Measurements from ENCODE around the gene OPTC. TPM values are rescaled to one million over a fixed set of nuclear protein-coding genes. Genes with fewer than 3 reads are reported as not detected.

OPTC gene
- total and polyA plus RNA-seq, 2 of the 8 experiments (the other 6 are each of a cell fraction or from before 2014, with no cell fraction given), result 1.1 to 4.0 TPM

DNA sequence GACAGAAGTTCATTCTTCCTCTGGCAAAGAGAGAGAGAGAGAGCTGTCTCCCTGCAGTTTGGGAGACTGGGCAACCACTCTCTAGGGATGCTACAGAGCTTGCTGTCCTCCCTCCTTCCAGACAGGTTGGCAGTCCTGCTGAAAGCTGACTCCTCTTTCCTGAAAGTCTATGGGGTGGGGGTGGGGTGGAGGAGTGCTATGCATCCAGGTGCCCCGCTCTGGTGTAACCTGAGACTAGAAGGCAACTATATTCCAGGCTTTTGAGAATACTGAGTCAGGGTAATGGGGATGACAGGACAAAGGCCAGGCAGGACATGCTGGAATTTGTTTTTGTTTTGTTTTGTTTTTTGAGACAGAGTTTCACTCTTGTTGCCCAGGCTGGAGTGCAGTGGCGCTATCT lies 55.4 kb downstream of the OPTC start:
- H2BK12ac ChIP-seq (ENCODE audit: low read depth, low read length), result no peak overlapping the region
- H3K4ac ChIP-seq (replicated peaks; ENCODE audit: insufficient read length, low read depth, low read length), result no peak overlapping the region
- no peak overlapping the region for H2BK15ac ChIP-seq (ENCODE audit: low read length)
- no peak overlapping the region for H4K91ac ChIP-seq (replicated peaks; ENCODE audit: insufficient read length, low read length)
- H3K27ac ChIP-seq (ENCODE audit: low read depth, low read length), result no peak overlapping the region
- H3K9me3 ChIP-seq (ENCODE audit: insufficient read depth in 2 of 2, low read depth in 1 of 2, low read length in 1 of 2), result no peaks in the 10 kb centered on the region
- no peak overlapping the region; the same call in 1 of the 2 replicates for H3K18ac ChIP-seq (ENCODE audit: extremely low read depth, low read length)
- H3K4me1 ChIP-seq (replicated peaks in 1 of 4; ENCODE audit: control insufficient read depth in 3 of 4, insufficient read depth in 4 of 4, low read length in 3 of 4), result peaks cover 2 to 21% (median 16%) of the 10 kb centered on the region in 4 experiments; a peak in 6 of 7 replicates
- peak overlapping the region in 1 of 4 experiments; percentile 25; a peak in 1 of 8 replicates for H3K4me3 ChIP-seq (ENCODE audit: extremely low read depth in 1 of 4, insufficient read depth in 2 of 4, low read depth in 3 of 4, low read length in 4 of 4)
- POLR2A ChIA-PET (ENCODE audit: partially characterized antibody), result interaction anchor here (0.6 to 1.6 kb wide), 7 partner anchors 9 to 256 kb away, joined by 3 to 8 read pairs (median 3); no protein-coding TSS in a partner anchor
- no peaks in the 10 kb centered on the region for H3K79me2 ChIP-seq (ENCODE audit: control insufficient read depth in 1 of 2, insufficient read depth in 2 of 2, low read length in 2 of 2)
- WGBS, 2 experiments (ENCODE audit: extremely low coverage in 1 of 2, insufficient coverage in 1 of 2, insufficient read length in 1 of 2, insufficient replicate concordance in 2 of 2, low coverage in 1 of 2, low lambda C conversion rate in 2 of 2, missing lambda C conversion rate in 1 of 2), result 42% methylated on average over 2 of the region's 2 CpGs; no CpG with 5 or more reads in 1 of the 2 experiments
- H3K9ac ChIP-seq (replicated peaks in 1 of 4; ENCODE audit: extremely low read depth in 1 of 4, low read depth in 3 of 4, low read length in 3 of 4), result no peak overlapping the region
- no peak overlapping the region for H2AK5ac ChIP-seq (ENCODE audit: low read depth, low read length)
- H3K23me2 ChIP-seq (ENCODE audit: low read depth, low read length), result no peaks in the 10 kb centered on the region
- no peaks in the 10 kb centered on the region for H3K36me3 ChIP-seq (ENCODE audit: control insufficient read depth in 2 of 4, insufficient read depth in 4 of 4, low read length in 3 of 4)
- H3K79me1 ChIP-seq (ENCODE audit: low read depth, low read length), result no peaks in the 10 kb centered on the region
- H3K27me3 ChIP-seq (replicated peaks in 1 of 4; ENCODE audit: control insufficient read depth in 3 of 4, extremely low read depth in 1 of 4, insufficient read depth in 3 of 4, low read length in 3 of 4), result no peaks in the 10 kb centered on the region
- CTCF ChIA-PET (ENCODE audit: partially characterized antibody), result interaction anchor here (0.6 to 2.8 kb wide), 12 partner anchors 11 to 152 kb away, joined by 3 to 13 read pairs (median 4); no protein-coding TSS in a partner anchor
- no peak overlapping the region for H2BK120ac ChIP-seq (replicated peaks; ENCODE audit: low read depth, low read length)
- no peak overlapping the region for H2BK20ac ChIP-seq (ENCODE audit: low read length)
- H3K4me2 ChIP-seq (ENCODE audit: insufficient read depth in 1 of 2, low read depth in 2 of 2, low read length in 2 of 2), result peak overlapping the region; percentile 48 to 50
- no peak overlapping the region for H3K23ac ChIP-seq (ENCODE audit: insufficient read length)
- no peak overlapping the region for H3K14ac ChIP-seq (ENCODE audit: insufficient read length)
- H3K56ac ChIP-seq (replicated peaks; ENCODE audit: insufficient read length, low read depth, low read length), result no peak overlapping the region
- H4K20me1 ChIP-seq (replicated peaks in 1 of 2; ENCODE audit: control insufficient read depth in 1 of 2, insufficient read depth in 2 of 2, low read length in 2 of 2), result no peaks in the 10 kb centered on the region
- no peak overlapping the region for H4K8ac ChIP-seq (ENCODE audit: extremely low read depth, insufficient read depth, low read length)
- DNase-seq (ENCODE audit: low read depth in 1 of 2, low spot score in 2 of 2) (peak in 1 of 2 experiments; percentile 59), FAIRE-seq (no peak)
- peak overlapping the region; percentile 79; the same call in 1 of the 2 replicates for H2BK5ac ChIP-seq (ENCODE audit: low read depth, low read length)
- no peak overlapping the region for H4K5ac ChIP-seq (ENCODE audit: insufficient read length, low read depth, low read length)
- no peak overlapping the region for H2AFZ ChIP-seq (ENCODE audit: low read length)
- TF ChIP-seq SUZ12 (IDR thresholded peaks at IDR 0.05; ENCODE audit: low read length), result no peak
- peak; percentile 65 for TF ChIP-seq SP1 (IDR thresholded peaks at IDR 0.05; ENCODE audit: low read depth, low read length)
- no peak for TF ChIP-seq RFX5 (IDR thresholded peaks at IDR 0.05; ENCODE audit: borderline replicate concordance, low read depth, low read length)
- TF ChIP-seq TEAD4 (IDR thresholded peaks at IDR 0.05; ENCODE audit: low read depth, low read length), result 0 out of 2 replicates have a peak, but pooled peaks have one; percentile 3
- peak in 1 of 2 experiments; percentile 63; a peak in 1 of 3 replicates for TF ChIP-seq EP300 (IDR thresholded peaks at IDR 0.05; ENCODE audit: borderline replicate concordance in 1 of 2, low read depth in 2 of 2, low read length in 2 of 2)
- TF ChIP-seq CTBP2 (IDR thresholded peaks at IDR 0.05; ENCODE audit: borderline replicate concordance, insufficient read depth, insufficient read length, low read length), result no peak
- peak; percentile 94 for TF ChIP-seq TCF12 (IDR thresholded peaks at IDR 0.05; ENCODE audit: low read depth, low read length)
- TF ChIP-seq CHD2 (IDR thresholded peaks at IDR 0.05; ENCODE audit: low read length), result no peak
- no peak for TF ChIP-seq HDAC6 (IDR thresholded peaks at IDR 0.05; ENCODE audit: low read depth, low read length)
- no peak for TF ChIP-seq EZH2 (IDR thresholded peaks at IDR 0.05; ENCODE audit: low read depth, low read length, severe bottlenecking)
